K562 (cell line): ENCODE results near the gene FCGBP.
"Not testable (repeated sequence)": the region's sequence is repeated elsewhere in the genome, so short reads cannot be mapped to it uniquely, and the experiment has no call there.

Experiments
- CREB1 ChIP-seq, 2 experiments: sonication (generic) in 1 of 2; formaldehyde crosslinking in 1 of 2; IDR thresholded peaks; 2 replicates each; pipeline versions ENCODE4 v1.6.1 to v1.8.0; 2012 to 2022; ENCODE audit warnings: inconsistent platforms in 1 of 2, mild to moderate bottlenecking in 1 of 2, missing genetic modification reagents in 1 of 2, moderate library complexity in 1 of 2
- CTCF ChIP-seq, 3 experiments: IDR thresholded peaks in 2 of 3; conservative IDR thresholded peaks in 1 of 3; 2 replicates each; pipeline ENCODE4 v1.5.1; 2011 to 2012; ENCODE audit warnings: low read length in 3 of 3, mild to moderate bottlenecking in 3 of 3, control low read depth in 2 of 3, improper control_type of control experiment in 1 of 3, inconsistent platforms in 1 of 3, low read depth in 1 of 3, mixed read lengths in 1 of 3, moderate library complexity in 1 of 3; ENCODE audit not compliant: insufficient read depth in 2 of 3
- EZH2 ChIP-seq: IDR thresholded peaks from 2 replicates; pipeline ENCODE4 v1.6.1; 2012; ENCODE audit warnings: low read depth, mild to moderate bottlenecking, inconsistent platforms, low read length, borderline replicate concordance
- FOXJ3 ChIP-seq: sonication (generic); formaldehyde crosslinking; IDR thresholded peaks from 2 replicates; pipeline ENCODE4 v1.4.0; 2020; ENCODE audit warnings: mild to moderate bottlenecking, missing genetic modification reagents
- IFI16 ChIP-seq: fragments of 250-450 bp; sonication (Bioruptor Pico); IDR thresholded peaks from 2 replicates; pipeline ENCODE4 v2.1.2; 2022; ENCODE audit warnings: mild to moderate bottlenecking, inconsistent platforms
- JUNB ChIP-seq: fragments of 450-650 bp; formaldehyde crosslinking; conservative IDR thresholded peaks from 2 replicates; pipeline ENCODE4 v1.4.0; 2020; ENCODE audit warnings: mild to moderate bottlenecking
- POLR2A ChIP-seq: fragments of 450-650 bp; conservative IDR thresholded peaks from 2 replicates; pipeline ENCODE4 v1.6.1; 2016
- POLR2AphosphoS5 ChIP-seq: IDR thresholded peaks from 2 replicates; pipeline ENCODE4 v1.6.1; 2011; ENCODE audit warnings: mild to moderate bottlenecking, low read depth, low read length, moderate library complexity; ENCODE audit not compliant: control insufficient read depth, insufficient read depth
- POLR2G ChIP-seq: fragments of 200-400 bp; formaldehyde crosslinking; IDR thresholded peaks from 2 replicates; pipeline ENCODE4 v1.6.1; 2017; ENCODE audit warnings: low read depth, mild to moderate bottlenecking, antibody characterized with exemption, low read length, moderate library complexity
- PRPF4 ChIP-seq: fragments of 200-400 bp; formaldehyde crosslinking; IDR thresholded peaks from one replicate; pipeline ENCODE4 v1.6.1; 2017; ENCODE audit warnings: low read length, low read depth, mild to moderate bottlenecking; ENCODE audit not compliant: insufficient read depth, poor library complexity, severe bottlenecking
- ZKSCAN8 ChIP-seq: fragments of 200-800 bp; sonication (Bioruptor generic); IDR thresholded peaks from 2 replicates; pipeline ENCODE4 v1.6.1; 2016; ENCODE audit warnings: missing genetic modification characterization, missing compliant biosample characterization
- ZNF311 ChIP-seq: fragments of 250-450 bp; sonication (Bioruptor Pico); IDR thresholded peaks from 2 replicates; pipeline ENCODE4 v1.4.0; 2020; ENCODE audit warnings: mild to moderate bottlenecking, moderate library complexity
- TF ChIP-seq, protein P1 (sequence below), 2 experiments: IDR thresholded peaks; 2 replicates each; pipeline ENCODE4 v1.6.1; 2011; ENCODE audit warnings: borderline replicate concordance in 1 of 2, control low read depth in 1 of 2, low read depth in 1 of 2, low read length in 1 of 2, mild to moderate bottlenecking in 1 of 2, mixed read lengths in 1 of 2, moderate library complexity in 1 of 2; ENCODE audit not compliant: insufficient read depth in 1 of 2, insufficient read length in 1 of 2, poor library complexity in 1 of 2, severe bottlenecking in 1 of 2; ENCODE audit errors: extremely low read depth in 1 of 2

GRCh38 chr19:39885821-39886554 is 48.4 kb downstream of the FCGBP start:
- TF ChIP-seq PRPF4; CTCF (IDR thresholded peaks at IDR 0.05 in 2 of 3, conservative IDR thresholded peaks at IDR 0.05 in 1 of 3; ENCODE audit: insufficient read depth in 2 of 3, low read depth in 1 of 3, low read length in 3 of 3); FOXJ3 (CRISPR knock-in tag); POLR2AphosphoS5; ZNF311; POLR2G; JUNB; POLR2A; EZH2; ZKSCAN8 (CRISPR knock-in tag); IFI16 (CRISPR knock-in tag); CREB1 (IDR thresholded peaks at IDR 0.05); CREB1 (CRISPR knock-in tag; IDR thresholded peaks at IDR 0.05): not testable (repeated sequence)
- TF ChIP-seq, protein P1, sequence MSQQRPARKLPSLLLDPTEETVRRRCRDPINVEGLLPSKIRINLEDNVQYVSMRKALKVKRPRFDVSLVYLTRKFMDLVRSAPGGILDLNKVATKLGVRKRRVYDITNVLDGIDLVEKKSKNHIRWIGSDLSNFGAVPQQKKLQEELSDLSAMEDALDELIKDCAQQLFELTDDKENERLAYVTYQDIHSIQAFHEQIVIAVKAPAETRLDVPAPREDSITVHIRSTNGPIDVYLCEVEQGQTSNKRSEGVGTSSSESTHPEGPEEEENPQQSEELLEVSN (IDR thresholded peaks at IDR 0.05; ENCODE audit: borderline replicate concordance in 1 of 2, extremely low read depth in 1 of 2, insufficient read depth in 1 of 2, insufficient read length in 1 of 2, low read depth in 1 of 2, low read length in 1 of 2, poor library complexity in 1 of 2, severe bottlenecking in 1 of 2): not testable (repeated sequence)
